TTC549 (cell line): ENCODE data around the gene SPEF1.

Experiments used
- FAIRE-seq: peaks from 2 replicates; lab custom pipeline; 2012; peaks lifted over from hg19 to GRCh38; lab: Jason Lieb, UNC

Gene SPEF1

DNA sequence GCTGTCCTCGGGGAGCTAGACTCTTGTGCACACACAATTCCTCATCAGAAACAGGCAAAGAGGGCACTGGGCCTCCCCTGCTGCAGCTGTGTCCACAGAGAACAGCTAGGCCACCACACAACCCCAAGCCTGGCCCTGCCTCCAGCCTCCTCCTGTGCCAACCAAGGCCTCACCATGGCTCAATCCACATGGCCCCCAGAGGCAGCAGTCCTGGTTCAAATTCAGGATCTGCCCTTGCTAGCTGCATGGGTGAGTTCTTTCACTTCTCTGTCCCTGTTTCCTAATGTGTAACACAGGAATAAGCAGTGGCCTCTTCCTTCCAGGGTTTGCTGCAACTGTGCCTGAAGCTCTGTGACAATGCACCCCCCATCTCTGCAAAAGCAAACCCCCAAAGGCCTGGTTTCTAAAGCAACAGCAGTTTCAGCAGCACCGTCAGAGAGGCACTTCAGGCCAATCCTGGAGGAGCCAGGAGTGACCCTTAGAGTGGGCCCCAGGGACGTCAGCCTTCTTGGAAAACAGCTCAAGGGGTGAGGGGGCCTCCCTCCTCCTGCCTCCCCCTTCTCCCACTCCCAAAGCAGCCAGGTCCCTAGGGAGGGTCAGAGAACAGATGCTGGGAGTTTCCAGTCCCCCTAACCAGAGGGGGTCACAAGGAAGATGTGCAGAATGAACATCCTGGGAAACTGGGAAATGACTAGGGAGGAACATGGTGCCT is 15.9 kb downstream of the SPEF1 start:
- FAIRE-seq, result no peak

DNA sequence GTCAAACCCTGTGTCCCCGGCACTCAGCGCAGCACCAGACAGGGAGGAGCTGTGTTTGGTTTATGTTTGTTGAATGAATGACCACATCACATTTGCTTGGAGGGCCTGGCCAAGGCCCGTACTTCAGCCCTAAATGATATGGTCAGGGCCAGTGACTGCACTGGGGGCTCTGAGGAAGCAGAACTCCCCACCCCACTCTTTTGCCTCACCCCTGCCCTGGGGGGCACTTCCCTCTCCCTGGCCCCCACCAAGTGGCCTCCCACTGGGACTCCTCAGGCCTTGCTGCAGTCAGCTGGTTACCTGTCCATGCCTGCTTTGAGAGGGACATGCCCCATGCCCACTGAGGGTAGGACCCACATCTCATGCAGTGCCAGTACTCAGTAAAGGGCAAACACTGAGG is 16.6 kb downstream of the SPEF1 start:
- FAIRE-seq, result no peak

DNA sequence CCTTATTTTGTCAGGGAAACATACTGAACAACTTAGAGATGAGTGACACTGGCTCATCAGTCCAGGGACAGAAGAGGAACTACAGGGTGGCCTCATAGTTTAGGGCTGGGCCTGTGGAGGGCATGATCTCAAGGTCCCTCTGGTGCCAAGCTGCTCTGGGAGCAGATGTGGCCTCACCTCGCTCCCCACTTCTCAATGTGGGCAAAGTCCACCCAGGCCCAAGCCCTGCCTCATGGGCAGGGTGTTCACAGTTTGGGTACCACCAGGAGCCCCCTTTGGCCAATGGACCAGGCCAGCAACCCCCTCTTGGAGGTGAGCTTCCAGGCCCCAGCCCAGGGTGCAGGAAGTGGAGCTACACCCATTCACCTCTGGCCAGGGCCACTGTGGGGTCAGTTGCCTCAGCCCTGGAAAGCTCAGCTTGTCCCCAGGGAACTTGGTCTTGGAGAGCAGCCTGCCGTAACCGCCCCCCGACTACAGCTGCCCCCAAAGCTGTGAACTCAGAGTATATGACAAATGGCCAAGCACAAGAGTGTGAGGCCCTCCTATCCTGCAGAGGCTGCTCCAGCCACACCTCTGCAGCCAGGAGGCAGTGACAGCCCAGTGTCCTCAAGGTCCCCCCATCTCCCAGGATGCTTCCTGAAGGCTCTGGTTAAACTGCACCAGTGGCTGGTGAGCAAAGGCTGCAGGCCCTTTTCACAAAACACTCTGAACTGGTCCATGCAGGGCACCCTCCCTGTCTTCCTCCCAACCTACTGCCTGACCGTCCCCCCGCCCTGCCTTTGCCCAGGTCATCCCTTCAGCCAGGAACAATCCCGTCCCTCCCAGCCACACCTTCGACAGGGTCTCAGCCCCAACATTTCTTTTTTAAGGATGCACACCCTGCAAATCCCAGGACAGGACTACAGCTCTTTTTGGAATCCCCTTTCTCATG is 17.3 kb downstream of the SPEF1 start:
- FAIRE-seq, result no peak

DNA sequence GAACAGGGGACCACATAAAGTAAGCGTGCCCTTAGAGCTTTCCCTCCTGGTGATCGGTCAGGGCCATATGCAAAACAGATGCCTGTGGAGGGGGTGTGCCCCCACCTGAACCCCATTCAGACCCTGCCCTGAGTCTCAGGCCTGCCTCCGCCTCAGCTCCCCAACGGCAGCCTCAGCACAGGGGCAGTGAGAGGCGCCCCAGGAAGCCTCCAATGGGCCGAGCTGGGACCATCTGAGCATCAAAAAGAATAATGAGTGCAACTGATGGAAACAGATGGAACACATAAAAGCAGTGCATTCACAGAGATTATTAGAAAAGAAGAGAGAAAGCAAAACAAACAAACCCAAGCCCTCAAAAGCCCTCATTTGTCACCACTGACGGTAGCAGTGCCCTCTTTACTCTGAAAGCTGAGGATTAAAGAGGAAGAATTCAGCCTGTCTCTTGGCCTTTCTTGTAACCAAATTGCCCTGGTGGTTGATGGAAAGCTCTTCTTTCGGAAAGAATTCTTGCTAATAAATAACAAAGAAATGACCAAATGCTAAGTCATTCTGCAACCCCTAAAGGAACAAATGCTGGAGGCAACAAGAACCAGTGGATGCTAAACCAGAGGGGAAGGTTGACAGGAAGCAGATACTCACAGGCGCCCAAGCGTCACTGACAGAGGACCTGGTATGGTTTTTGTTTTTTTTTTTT is 20.4 kb downstream of the SPEF1 start:
- FAIRE-seq, result no peak

DNA sequence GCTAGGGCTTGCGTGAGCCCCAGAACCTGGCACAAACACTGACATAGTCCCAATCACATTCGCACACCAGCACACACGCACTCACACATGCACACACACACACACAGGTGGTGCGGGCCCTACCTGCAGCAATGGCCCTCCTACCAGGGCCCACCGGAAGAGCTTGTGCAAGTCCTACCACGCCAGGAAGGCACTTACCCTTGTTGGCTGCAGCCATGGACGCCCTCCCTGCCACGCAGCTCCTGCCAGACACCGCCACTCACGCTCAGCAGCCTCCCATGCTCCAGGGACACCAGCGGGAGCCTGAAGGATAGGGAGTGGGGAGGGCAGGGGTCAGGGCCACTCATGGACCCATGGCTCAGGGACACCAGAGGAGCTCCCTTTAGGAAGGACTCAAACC is 21.4 kb downstream of the SPEF1 start:
- FAIRE-seq, result no peak

DNA sequence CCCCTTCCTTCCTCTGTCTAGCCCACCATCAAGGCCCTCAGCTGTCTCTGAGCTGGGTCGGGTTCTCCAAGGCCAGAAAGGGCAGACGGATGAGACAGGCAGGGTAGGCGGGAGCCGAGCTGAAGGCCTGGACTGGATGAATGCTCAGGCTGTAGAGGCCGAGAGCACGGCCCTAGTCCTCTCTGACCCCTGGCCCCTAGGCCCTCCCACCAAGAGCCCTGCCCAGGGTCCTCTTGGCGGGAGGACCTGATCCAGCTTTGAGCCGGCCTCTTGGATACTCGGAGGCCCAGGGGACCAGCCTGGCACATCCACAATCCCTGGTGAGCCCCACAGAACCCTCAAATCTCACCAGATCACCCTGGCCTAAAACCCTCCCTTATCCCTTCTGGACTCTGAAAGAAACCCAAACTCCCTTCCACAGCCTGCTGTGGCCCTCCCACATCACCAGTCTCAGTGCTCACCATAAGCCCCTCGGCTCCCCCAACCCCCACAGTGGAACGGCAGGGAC is 21.9 kb downstream of the SPEF1 start:
- no peak for FAIRE-seq

DNA sequence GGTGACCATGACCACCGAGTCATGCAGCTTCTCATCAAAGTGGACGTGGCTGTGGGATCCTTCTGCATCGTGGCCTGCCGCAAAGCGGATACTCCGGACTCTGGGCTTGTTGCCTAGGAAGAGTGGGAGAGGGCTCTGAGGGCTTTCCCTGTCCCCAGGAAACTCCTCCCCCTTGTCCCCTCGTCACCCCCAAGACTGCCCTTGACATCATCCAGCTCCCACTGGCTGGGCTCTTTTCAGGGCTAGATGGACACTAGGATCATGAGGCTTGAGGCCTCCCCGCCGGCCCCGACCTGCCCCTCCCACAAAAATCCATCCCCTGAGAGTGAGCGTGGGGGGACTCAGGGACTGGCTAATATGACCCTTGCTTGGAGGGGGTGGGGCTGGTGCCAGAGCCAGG is 22.7 kb downstream of the SPEF1 start:
- no peak for FAIRE-seq

DNA sequence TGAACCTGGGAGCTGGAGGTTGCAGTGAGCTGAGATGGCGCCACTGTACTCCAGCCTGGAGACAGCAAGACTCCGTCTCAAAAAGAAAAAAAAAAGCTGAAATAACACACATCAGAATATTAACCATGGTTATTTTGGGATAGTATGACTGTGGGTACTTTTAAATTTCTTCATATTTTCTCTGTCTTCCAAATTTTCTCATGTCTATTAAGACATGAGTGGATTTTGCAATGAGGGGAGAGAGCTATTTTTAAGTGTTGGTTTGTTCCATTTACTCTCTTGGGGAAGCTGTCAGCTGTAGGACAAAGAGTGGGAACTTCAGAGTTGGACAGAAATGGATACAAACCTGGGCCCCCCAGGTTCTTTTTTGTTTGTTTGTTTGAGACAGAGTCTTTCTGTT is 24.0 kb downstream of the SPEF1 start:
- FAIRE-seq, result no peak

DNA sequence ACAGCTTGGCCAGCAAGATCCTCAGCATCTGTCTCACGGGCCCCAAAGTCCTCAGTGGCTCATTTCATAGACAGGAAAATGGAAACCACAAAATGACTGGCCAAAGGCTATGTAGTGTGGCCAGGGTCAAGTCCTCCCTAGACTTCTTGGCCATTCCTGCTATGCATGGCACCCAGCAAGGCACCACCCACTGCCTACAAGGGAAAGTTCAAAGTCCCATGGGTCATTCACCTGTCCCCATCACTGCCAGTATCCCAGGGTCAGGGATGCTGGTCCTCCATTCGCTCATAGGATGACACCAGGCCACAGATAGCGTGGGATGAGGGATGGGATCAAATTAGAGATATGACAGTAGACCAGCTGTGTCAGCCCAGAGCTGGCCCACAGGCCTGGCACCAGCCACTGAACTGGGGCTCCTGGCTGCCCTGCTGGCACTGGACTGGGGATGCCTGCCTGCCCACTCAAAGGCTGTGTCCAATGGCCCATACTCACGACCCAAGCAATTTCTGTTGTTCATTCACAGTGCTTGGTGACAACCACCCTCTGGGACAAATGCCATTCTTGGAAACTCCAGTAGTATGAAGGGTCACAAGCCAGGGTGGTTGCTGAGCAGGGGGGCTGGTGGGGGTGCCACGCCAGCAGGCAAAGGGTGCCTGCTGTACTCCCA is 25.3 kb downstream of the SPEF1 start:
- FAIRE-seq, result no peak

DNA sequence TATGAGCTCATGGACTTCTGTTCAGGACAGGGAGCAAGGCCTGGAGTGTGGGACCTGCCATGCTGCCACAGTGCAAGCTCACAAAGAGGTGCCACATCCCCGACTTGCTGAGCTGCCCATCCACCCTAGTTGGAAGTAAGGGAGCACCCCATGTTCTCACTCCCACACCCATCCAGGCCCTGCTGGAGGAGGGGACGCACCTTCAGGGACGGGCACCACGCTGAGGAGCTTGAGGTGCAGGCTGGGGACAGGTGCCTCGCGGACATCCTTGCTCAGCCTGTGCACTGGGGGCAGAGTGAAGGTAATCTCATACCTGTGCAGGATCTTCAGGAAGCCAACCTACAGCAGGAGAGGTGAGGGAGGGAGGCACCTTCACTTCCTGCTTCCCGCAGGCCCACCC is 26.0 kb downstream of the SPEF1 start:
- no peak for FAIRE-seq

DNA sequence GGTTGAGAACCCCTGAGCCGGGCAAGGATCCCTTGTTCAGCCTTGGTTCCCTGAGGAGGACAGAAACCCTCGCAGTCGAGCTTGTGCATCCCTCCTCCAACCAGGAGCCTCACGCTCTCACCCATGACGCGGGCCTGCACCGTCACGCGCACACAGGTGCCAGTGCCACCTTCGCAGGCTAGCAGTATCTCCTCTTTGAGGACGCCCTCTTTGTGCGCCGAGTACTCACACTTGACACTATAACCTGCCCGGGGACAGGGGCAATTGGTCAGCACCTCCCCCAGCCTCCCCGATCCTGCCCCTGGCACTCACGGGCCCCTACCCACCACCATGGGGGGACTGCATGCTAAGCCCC is 27.0 kb downstream of the SPEF1 start:
- no peak for FAIRE-seq

DNA sequence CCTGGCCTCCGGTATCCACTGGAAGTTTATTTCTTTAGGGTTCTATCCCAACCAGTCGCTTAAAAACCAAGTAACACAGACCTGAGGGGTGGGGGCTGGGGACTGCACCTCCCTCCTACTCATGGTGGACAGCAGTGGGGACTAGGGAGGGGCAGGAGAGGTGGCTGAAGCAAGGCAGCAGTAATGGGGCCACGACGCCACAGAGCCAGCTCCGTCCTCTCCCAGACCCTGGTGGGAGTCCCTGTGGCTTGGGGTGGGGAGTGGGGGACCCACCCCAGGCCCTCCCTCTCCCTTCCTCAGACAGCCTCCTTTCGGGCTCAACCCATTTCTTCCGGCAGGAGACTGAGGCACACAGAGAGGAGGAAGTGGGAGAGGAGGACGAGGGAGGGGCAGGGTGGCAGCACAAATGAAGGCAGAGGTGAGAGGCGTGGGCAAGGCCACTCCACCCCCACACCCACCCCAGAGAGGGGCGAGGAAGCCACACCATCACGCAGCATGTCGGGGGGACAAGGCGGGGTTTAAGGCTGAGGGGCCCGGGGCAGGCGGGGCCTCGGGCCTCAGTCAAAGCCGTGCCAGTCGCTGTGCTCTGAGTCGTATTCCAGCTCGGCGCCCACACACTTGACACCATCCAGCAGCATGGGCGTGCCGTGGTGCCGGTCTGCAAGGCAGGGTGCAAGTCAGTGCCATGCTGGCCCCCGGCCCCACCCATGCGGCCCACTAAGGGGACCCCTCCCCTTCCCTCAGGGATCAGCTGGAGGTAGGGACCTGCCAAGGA is 27.6 kb downstream of the SPEF1 start:
- no peak for FAIRE-seq

DNA sequence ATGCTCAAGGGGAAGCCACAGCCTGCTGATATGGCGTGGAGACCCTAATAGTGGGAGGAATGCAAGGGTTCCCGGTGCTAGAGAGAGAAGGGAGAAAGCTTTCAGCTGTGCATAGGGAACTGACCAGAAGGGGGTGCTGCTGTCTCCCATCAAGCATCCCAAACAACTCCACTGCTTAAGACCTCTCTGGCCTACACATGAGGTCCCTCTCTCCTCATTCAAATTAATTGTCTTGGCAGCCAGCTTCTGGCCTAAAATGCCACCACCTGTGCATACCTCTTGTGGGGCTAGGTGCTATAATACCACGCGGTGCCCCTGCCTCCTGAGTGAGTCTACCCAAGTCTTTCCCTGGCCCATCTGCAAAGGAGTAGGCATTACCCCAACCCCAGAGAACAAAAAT is 28.1 kb downstream of the SPEF1 start:
- FAIRE-seq, result no peak

DNA sequence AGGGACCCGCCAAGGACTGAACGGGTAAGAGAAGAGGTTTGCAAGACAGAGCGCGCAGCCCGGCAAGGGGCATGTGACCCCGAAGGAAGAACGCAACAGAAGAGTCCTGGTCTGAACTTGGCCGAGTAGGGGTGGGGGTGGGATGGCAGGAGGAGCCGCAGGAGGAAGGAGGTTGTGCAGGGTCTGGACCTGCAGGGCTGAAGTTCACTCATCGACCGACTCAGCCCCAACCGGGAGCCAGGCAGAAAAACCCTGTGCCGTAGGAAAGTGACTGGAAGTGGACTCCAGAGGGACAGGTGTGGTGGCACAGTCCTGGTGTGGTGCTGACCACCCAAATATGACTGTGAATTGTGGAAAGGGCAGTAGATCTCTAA is 28.9 kb downstream of the SPEF1 start:
- FAIRE-seq, result no peak

DNA sequence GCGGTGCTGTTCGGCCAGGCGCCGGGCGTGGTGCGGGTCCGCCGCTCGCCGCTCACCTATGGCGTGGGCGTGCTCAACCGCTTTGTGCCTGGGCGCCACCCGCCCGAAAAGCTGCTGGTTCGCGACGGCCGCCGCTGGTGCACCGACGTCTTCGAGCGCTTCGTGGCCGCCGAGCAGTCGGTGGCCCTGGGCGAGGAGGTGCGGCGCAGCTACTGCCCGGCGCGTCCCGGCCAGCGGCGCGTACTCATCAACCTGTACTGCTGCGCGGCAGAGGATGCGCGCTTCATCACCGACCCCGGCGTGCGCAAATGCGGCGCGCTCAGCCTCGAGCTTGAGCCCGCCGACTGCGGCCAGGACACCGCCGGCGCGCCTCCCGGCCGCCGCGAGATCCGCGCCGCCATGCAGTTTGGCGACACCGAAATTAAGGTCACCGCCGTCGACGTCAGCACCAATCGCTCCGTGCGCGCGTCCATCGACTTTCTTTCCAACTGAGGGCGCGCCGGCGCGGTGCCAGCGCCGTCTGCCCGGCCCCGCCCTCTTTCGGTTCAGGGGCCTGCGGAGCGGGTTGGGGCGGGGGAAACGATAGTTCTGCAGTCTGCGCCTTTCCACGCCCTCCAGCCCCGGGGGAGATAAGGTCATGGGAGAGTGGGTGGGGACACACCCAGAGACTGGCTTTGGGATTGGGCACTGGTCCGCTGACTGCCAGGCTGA is 29.4 kb downstream of the SPEF1 start:
- no peak for FAIRE-seq

DNA sequence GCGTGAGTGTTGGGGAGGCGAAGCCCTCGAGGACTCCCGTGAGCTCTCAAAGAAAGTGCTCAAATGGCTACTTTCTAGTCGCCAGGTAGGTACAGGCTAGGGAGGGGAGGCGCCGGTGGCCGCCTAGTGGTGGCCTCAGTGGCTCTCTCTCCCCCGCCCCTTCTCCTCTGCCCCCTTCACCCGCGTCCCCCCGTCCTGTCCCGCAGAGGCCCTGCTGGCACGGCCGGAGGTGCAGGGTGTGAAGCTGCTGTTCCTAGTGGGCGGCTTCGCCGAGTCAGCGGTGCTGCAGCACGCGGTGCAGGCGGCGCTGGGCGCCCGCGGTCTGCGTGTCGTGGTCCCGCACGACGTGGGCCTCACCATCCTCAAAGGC is 30.0 kb downstream of the SPEF1 start:
- no peak for FAIRE-seq

DNA sequence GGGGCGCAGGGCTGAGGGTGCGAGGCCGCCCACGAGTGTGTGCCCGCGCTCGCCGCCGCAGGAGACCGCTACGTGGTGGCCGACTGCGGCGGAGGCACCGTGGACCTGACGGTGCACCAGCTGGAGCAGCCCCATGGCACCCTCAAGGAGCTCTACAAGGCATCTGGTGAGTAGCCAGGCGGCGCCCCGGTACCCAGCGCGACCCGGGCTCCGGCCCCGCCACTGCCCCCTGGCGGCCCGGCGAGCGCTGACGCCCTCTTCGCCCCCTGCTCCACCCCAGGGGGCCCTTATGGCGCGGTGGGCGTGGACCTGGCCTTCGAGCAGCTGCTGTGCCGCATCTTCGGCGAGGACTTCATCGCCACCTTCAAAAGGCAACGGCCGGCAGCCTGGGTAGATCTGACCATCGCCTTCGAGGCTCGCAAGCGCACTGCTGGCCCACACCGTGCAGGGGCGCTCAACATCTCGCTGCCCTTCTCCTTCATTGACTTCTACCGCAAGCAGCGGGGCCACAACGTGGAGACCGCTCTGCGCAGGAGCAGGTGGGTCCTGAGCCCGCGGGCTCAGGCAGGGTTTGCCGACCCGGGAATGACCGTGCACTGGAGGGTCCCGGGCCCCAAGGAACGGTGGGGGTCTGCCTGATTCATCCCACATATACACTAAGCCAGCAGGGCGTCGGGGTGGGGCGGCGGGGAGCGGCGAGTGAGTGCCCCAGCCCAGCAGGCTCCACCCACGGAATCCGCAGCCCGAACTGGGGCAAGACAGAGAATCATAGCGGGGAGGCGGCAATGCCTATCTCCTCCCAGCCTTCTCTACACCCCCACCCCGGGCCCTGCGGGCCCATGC is 31.3 kb downstream of the SPEF1 start:
- no peak for FAIRE-seq

DNA sequence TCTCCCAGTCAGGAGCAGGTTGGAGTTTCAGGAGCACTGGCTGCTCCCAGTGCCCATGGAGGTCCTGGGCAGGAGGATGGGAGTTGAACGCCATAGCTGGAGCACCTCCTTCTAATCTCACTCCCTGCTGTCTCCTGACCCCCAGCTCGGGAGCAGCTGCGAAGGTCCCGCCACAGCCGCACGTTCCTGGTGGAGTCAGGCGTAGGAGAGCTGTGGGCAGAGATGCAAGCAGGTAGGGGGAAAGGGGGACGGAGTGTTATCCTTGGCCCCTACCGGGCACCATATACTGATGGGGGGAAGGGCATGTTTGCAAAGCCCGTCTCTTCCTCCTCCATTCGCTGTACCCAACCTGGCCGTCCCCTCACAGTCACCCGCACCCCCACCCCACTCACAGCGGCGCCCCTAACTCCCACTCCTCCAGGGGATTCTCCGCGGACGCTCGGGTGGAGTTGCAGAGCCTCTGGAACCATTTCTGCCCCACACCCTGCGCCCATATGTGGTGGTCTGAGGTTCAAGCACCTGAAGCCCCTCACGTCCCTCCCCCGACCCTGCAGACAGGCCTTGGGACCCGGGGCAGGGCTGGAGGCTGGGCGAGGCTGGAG is 32.1 kb downstream of the SPEF1 start:
- no peak for FAIRE-seq

DNA sequence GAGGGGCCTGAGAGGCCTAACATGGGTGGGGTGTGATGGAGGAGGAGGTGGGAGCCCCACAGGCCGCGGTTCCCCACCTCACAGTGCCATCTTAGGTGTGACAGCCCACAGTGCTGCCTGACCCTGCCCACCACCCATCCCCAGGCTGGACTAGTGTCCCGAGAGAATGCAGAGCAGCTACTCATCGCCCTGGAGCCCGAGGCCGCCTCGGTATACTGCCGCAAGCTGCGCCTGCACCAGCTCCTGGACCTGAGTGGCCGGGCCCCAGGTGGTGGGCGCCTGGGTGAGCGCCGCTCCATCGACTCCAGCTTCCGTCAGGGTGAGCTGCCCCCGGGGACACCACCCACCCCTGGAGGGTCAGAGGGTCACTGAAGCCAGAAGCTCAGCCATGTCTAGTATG is 33.2 kb downstream of the SPEF1 start:
- FAIRE-seq, result no peak

DNA sequence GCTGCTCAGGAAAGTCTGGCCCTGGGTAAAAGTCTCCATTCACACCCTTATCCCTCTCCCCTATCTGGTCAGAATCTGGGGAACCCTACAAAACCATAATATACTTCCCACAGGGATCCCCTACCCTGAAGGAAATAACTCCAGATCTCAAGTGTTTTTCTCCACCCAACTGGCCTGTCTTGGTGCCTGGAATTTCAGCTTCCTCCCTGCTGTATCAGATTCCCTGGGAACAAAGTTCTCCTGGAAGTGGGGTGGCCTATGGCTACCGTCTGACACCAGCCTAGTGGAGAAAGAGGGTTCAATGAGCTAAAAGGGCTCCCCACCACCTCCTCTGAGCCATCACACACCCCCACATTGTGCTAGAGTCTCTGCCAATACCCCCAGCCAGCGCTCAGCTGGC is 33.8 kb downstream of the SPEF1 start:
- no peak for FAIRE-seq
